ENCODE results near the gene CARMIL1.

The CARMIL1 gene

GRCh38 chr6:25333471-25333870 is 54.3 kb downstream of the CARMIL1 start:
- DNase-seq (ENCODE audit: low spot score): no peak
- no peak for TF ChIP-seq CTCF (IDR thresholded peaks at IDR 0.05; ENCODE audit: borderline replicate concordance, control extremely low read depth, extremely low read depth, insufficient read depth, missing control alignments)
- in situ Hi-C loops (cut with MboI; ENCODE audit: low sequenced_read_pairs, unreplicated experiment): no loop called here

GRCh38 chr6:25334793-25335192 is 55.6 kb downstream of the CARMIL1 start:
- in situ Hi-C loops (cut with MboI; ENCODE audit: low sequenced_read_pairs, unreplicated experiment): no loop called here
- DNase-seq (ENCODE audit: low spot score): peak; percentile 37
- no peak for TF ChIP-seq CTCF (IDR thresholded peaks at IDR 0.05; ENCODE audit: borderline replicate concordance, control extremely low read depth, extremely low read depth, insufficient read depth, missing control alignments)

GRCh38 chr6:25336996-25337395 is 57.8 kb downstream of the CARMIL1 start:
- no peak for TF ChIP-seq CTCF (IDR thresholded peaks at IDR 0.05; ENCODE audit: borderline replicate concordance, control extremely low read depth, extremely low read depth, insufficient read depth, missing control alignments)
- no peak for DNase-seq (ENCODE audit: low spot score)
- in situ Hi-C loops (cut with MboI; ENCODE audit: low sequenced_read_pairs, unreplicated experiment): no loop called here

- in situ Hi-C loops (cut with MboI; ENCODE audit: low sequenced_read_pairs, unreplicated experiment): no loop called here
- no peak for DNase-seq (ENCODE audit: low spot score)
- no peak for TF ChIP-seq CTCF (IDR thresholded peaks at IDR 0.05; ENCODE audit: borderline replicate concordance, control extremely low read depth, extremely low read depth, insufficient read depth, missing control alignments)
Observed at GRCh38 chr6:25337431-25337830, 58.3 kb downstream of the CARMIL1 start.

- in situ Hi-C loops (cut with MboI; ENCODE audit: low sequenced_read_pairs, unreplicated experiment): no loop called here
- DNase-seq (ENCODE audit: low spot score): no peak
- no peak for TF ChIP-seq CTCF (IDR thresholded peaks at IDR 0.05; ENCODE audit: borderline replicate concordance, control extremely low read depth, extremely low read depth, insufficient read depth, missing control alignments)
Observed at GRCh38 chr6:25340431-25341202, 61.4 kb downstream of the CARMIL1 start.

GRCh38 chr6:25341203-25341552 is 62.0 kb downstream of the CARMIL1 start:
- TF ChIP-seq CTCF (IDR thresholded peaks at IDR 0.05; ENCODE audit: borderline replicate concordance, control extremely low read depth, extremely low read depth, insufficient read depth, missing control alignments): no peak
- DNase-seq (ENCODE audit: low spot score): no peak
- in situ Hi-C loops (cut with MboI; ENCODE audit: low sequenced_read_pairs, unreplicated experiment): no loop called here

Measured in GM13976 (cell line).